Mesangial cell (primary cell): ENCODE measurements around the gene MYL12A. TPM values are rescaled to one million over a fixed set of nuclear protein-coding genes. Genes with fewer than 3 reads are reported as not detected.

ENCODE experiments used
- total RNA-seq: library from RNA; depleted of rRNA; stranded (reverse); fragments of >200 nt; gene quantifications from 2 replicates; pipeline ENCODE4 v1.2.3, GENCODE V29; 2015

MYL12A gene
- total RNA-seq, result 571 and 668 TPM in 2 replicates

DNA sequence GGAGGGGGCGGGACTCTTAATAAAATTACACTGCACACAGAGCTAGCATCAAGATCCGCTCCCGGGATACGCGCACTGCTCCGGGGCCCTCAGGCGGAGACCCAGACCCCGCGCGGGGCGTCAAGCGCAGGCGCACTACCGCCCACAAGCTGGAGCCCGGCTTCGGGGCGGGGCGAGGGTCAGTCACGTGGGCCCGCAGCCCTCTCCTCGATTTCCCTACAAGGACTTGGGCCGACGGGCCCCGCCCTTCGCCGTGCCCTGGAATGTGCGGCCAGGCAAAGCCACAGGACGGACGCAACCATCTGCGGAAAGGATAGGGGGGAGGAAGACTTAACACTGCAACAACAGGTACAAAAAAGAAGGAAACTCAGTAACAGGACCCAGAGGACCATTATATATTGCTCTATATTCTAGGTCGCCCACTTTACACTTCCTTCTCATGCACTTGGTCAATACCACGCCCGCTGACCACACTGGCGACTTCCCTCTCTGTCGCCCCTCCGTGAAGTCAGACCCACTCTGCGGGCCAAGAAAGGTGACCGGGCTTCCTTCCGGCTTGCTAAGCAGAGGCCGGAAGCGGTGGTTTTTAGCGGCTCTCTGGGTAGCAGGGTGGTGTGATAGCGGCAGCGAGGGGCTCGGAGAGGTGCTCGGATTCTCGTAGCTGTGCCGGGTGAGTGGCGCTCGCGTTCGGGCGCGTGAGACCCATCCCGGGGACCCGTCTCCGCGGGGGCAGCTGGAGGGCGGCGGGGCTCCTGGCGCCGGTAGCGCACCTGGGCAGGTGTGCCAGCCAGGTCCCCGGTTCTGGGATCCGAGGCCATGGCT is at the start of gene MYL12A:
TSS of gene MYL12A (plus strand) at position 562 of the 822 bp plus-strand sequence. CDS start 5,447 bp downstream, outside the sequence.

GRCh38 chr18:3219631-3220335 is 27.8 kb upstream of the MYL12A start, which contains the start of gene MYOM1:
Gene MYOM1, minus strand, starts transcription at chr18:3219968. Its CDS starts 4,745 bp downstream, at chr18:3215223.

DNA sequence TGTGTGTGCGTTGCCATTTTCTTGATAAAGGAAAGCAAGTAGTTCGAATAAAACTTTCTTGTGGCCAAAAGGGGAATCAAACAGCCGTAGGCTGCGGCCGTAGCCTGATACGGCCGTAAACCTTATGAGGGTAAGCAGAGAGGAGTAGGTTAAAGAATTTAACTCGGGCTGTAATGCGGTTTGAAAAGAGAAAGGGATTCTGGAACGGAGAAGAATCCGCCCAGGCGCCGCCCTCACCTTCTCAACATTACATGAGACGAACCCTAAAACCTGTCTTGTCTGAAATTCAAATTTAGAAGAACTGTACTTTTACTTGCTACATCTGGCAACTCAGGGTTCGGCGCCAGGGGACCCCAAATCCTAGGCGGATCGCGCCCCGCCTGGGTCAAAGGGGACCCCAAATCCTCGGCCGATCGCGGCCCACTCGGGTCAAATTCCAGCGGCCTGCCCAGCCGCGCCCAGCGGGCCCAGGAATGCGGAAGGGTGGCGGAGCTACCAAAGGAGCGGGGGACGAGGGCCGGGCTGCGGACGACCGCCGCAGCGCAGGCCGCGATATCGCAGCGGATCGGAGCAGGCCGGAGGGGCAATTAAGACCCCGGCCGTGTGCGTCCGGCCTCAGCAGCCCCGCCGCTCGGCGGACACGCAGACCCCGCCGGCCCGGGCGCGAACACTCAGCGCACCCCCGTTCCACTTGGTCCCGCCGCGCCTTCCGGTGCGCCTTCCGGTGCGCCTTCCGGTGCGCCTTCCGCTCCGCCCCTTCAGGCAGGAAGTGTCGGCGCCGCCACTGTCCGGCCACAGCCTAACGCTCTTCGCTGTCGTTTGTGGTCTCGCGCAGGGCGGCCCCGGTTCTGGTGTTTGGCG is 14.0 kb downstream of the MYL12A start, which contains the start of gene MYL12B:
TSS of gene MYL12B (plus strand) at position 761 of the 861 bp plus-strand sequence. CDS start 10,766 bp downstream, outside the sequence.

Other genes with a start within 250 kb of the MYL12A start
- 18.6 and 29.3 TPM in 2 replicates for gene LPIN2, start 234.7 kb upstream of the MYL12A start, total RNA-seq
- gene MYOM1, start 27.8 kb upstream of the MYL12A start, total RNA-seq, result under 0.01 and 0.13 TPM in 2 replicates
- 366 and 426 TPM in 2 replicates for gene MYL12B, start 14.3 kb downstream of the MYL12A start, total RNA-seq
- 190 and 210 TPM in 2 replicates for gene TGIF1, start 202.4 kb downstream of the MYL12A start, total RNA-seq